WI38 (cell line): ENCODE measurements around the gene KRT76.
"Not testable (repeated sequence)": the region's sequence is repeated elsewhere in the genome, so short reads cannot be mapped to it uniquely, and the experiment has no call there.

Experiments
- H3K4me3 ChIP-seq: 2 replicates; pipeline ENCODE4 v1.5.1; 2011; ENCODE audit warnings: low read depth, mild to moderate bottlenecking, control low read depth, low read length
- CTCF ChIP-seq: IDR thresholded peaks from 2 replicates; pipeline ENCODE4 v1.5.1; 2012; ENCODE audit warnings: low read depth, mild to moderate bottlenecking, control low read depth, low read length

Gene KRT76

GRCh38 chr12:52767427-52767826 is 9.7 kb downstream of the KRT76 start:
- TF ChIP-seq CTCF, result no peak
- H3K4me3 ChIP-seq, result no peak overlapping the region

- no peak overlapping the region for H3K4me3 ChIP-seq
- no peak for TF ChIP-seq CTCF
These were observed 10.1 kb downstream of the KRT76 start for GRCh38 chr12:52767020-52767379.

GRCh38 chr12:52766351-52767019 is 10.7 kb downstream of the KRT76 start:
- no peak overlapping the region for H3K4me3 ChIP-seq
- no peak for TF ChIP-seq CTCF

- H3K4me3 ChIP-seq, result no peak overlapping the region
- TF ChIP-seq CTCF, result no peak
These were observed 11.4 kb downstream of the KRT76 start for GRCh38 chr12:52765702-52766101.

- no peak overlapping the region for H3K4me3 ChIP-seq
- no peak for TF ChIP-seq CTCF
These were observed 13.2 kb downstream of the KRT76 start for GRCh38 chr12:52763991-52764390.

- no peak for TF ChIP-seq CTCF
These were observed 14.0 kb downstream of the KRT76 start for GRCh38 chr12:52763036-52763659.

GRCh38 chr12:52761802-52762201 is 15.3 kb downstream of the KRT76 start:
- no peak for TF ChIP-seq CTCF
- no peak overlapping the region for H3K4me3 ChIP-seq

More at GRCh38 chr12:52763036-52763659, 14.0 kb downstream of the KRT76 start:
- no peak overlapping the region for H3K4me3 ChIP-seq

- H3K4me3 ChIP-seq, result not testable (repeated sequence)
These were observed 15.9 kb downstream of the KRT76 start for GRCh38 chr12:52761218-52761617.
